ENCODE results near the gene ACTRT2. TPM values are rescaled to one million over a fixed set of nuclear protein-coding genes. Genes with fewer than 3 reads are reported as not detected.

The ACTRT2 gene
- total RNA-seq, 4 donors from 2014 or later, result not detected

DNA sequence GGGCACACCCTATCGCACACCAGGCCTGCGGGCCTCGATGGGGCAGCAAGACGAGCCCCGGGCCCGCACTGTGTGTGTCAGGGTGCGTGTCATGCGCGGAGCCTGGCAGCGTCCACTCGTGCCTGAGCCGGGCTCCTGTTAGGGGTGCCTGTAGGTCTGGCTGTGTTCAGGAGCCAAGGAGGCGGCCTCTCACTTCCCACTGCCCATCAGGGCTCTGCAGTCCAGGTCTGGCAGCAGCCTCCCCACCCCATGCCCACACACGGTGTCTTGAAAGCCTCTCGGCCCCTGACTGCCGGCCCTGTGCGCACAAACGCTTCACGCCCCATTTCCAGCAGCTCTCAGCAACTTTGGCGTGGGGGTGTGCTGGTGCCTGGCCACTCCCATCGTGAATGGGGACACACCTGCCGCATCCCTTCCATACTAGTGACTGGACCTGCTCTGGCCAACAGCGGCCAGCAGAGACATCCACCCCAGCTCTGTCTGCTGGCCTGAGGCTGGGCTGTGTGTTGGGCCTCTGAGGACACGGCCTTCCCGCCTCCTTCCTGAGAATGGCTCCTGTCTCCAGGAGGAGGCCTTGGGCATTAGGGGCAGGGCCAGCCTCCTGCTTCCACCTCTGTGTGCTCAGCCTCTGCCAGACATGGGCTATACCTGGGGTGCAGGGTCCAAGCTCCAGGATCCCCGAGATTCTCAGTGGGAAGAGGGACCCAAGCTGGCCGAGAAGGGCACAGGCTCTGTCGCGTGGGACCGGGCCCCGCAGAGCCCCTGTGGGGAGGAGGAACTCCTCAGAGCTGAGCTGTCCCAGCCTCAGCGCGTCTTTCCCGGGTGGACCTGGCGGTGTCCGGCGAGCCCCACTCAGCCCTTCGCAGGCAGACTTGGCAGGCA is 41.8 kb upstream of the ACTRT2 start:
- peak in 2 of 3 donors; percentile 36 to 41 for DNase-seq

DNA sequence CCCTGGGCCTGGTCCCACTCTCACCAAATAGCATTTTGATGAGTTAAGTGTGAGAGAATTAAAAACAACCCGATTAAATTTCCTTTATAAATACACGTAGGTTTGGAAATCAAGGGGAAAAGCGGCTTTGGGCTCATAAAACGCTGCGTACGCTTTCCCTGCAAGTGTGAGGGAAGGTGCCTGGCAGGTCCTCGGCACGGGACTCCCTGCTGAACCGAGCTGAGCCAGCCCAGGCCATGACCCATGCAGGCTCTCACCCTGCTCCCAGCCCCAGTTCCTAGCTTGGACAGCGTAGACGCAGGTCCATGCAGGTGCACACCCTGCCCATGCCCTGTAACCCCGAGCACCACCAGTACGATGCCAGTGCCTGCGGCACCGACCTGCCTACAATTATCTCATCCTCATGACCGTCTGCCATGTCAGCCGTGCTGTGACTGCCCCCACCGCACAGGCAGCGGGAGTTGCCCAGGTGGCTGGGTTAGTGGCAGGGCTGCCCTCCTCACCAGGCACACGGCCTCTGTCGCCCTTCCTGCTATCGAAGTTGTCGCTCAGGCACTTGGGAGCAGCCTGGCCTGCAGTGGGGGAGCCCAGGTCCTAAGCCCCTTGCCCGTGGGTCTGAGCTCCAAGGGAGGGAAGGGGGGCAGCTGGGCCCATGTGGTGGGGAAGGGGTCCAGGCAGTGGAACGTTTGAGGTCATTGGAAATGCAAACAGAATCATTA is 41.0 kb upstream of the ACTRT2 start:
- DNase-seq, result peak in 2 of 3 donors; percentile 23 to 24
- no peaks in the 10 kb centered on the region for H3K36me3 ChIP-seq

More for the DNA sequence above, 41.8 kb upstream of the ACTRT2 start:
- Histone ChIP-seq H3K9me3 (no peaks in the 10 kb centered on the region), H3K27ac (no peak overlapping the region), H3K36me3 (no peaks in the 10 kb centered on the region), H3K4me1 (no peaks in the 10 kb centered on the region), H3K4me3 (no peak overlapping the region), H3K27me3 (no peaks in the 10 kb centered on the region)
- no peak for TF ChIP-seq POLR2A (IDR thresholded peaks at IDR 0.05)
- TF ChIP-seq, protein P1, sequence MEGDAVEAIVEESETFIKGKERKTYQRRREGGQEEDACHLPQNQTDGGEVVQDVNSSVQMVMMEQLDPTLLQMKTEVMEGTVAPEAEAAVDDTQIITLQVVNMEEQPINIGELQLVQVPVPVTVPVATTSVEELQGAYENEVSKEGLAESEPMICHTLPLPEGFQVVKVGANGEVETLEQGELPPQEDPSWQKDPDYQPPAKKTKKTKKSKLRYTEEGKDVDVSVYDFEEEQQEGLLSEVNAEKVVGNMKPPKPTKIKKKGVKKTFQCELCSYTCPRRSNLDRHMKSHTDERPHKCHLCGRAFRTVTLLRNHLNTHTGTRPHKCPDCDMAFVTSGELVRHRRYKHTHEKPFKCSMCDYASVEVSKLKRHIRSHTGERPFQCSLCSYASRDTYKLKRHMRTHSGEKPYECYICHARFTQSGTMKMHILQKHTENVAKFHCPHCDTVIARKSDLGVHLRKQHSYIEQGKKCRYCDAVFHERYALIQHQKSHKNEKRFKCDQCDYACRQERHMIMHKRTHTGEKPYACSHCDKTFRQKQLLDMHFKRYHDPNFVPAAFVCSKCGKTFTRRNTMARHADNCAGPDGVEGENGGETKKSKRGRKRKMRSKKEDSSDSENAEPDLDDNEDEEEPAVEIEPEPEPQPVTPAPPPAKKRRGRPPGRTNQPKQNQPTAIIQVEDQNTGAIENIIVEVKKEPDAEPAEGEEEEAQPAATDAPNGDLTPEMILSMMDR (IDR thresholded peaks at IDR 0.05), result no peak

DNA sequence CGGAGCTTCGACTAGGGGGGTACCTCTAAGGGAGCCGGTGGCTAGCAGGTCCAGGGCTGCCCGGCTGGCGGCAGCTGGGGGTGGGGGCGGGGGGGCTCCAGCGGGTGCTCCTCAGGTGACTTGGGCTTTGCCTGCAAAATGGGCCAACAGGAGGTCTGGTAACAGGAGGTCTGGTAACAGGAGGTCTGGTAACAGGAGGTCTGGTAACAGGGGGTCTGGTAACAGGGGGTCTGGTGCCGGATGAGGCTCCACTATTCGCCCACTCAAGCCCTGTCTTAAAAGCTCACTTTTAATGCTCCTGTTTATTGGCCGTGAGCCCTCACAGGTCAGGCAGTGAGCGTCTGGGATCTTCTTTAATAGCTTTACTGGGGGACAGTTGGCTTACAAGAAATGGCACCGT is 40.4 kb upstream of the ACTRT2 start:
- no peak for TF ChIP-seq POLR2A (IDR thresholded peaks at IDR 0.05)
- TF ChIP-seq, protein P1 (IDR thresholded peaks at IDR 0.05), result no peak
- Histone ChIP-seq H3K36me3 (no peaks in the 10 kb centered on the region), H3K9me3 (no peaks in the 10 kb centered on the region), H3K4me1 (no peaks in the 10 kb centered on the region), H3K27ac (no peak overlapping the region), H3K27me3 (no peaks in the 10 kb centered on the region), H3K4me3 (no peak overlapping the region)
- DNase-seq, result no peak

More for the DNA sequence above, 41.0 kb upstream of the ACTRT2 start:
- no peaks in the 10 kb centered on the region for H3K4me1 ChIP-seq
- H3K9me3 ChIP-seq, result no peaks in the 10 kb centered on the region
- H3K27me3 ChIP-seq, result no peaks in the 10 kb centered on the region
- no peak overlapping the region for H3K4me3 ChIP-seq
- H3K27ac ChIP-seq, result no peak overlapping the region
- TF ChIP-seq POLR2A (IDR thresholded peaks at IDR 0.05), result no peak
- TF ChIP-seq, protein P1 (IDR thresholded peaks at IDR 0.05), result no peak

DNA sequence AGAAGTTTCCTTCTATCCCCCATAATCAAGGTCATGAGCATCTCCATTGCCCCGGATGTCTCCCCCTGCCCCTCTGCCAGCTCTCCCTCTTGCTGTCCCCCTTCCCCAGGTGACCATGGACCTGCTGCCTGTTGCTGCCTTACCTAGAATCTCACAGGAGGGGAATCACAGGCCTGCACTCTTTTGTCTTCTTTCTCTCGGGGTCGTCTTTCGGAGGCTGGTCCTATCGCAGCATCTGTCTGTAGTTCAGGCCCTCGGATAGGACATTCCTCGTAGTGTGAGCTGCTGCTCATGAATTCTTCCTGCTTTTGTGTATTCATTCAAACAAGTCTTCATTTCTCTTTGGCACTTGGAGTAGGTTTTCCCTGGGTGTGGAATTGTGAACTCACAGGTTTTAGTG is 39.9 kb upstream of the ACTRT2 start:
- Histone ChIP-seq H3K27ac (no peak overlapping the region), H3K4me3 (no peak overlapping the region), H3K9me3 (no peaks in the 10 kb centered on the region), H3K36me3 (no peaks in the 10 kb centered on the region), H3K27me3 (no peaks in the 10 kb centered on the region), H3K4me1 (no peaks in the 10 kb centered on the region)
- no peak for TF ChIP-seq POLR2A (IDR thresholded peaks at IDR 0.05)
- DNase-seq, result peak in 1 of 3 donors; percentile 21

DNA sequence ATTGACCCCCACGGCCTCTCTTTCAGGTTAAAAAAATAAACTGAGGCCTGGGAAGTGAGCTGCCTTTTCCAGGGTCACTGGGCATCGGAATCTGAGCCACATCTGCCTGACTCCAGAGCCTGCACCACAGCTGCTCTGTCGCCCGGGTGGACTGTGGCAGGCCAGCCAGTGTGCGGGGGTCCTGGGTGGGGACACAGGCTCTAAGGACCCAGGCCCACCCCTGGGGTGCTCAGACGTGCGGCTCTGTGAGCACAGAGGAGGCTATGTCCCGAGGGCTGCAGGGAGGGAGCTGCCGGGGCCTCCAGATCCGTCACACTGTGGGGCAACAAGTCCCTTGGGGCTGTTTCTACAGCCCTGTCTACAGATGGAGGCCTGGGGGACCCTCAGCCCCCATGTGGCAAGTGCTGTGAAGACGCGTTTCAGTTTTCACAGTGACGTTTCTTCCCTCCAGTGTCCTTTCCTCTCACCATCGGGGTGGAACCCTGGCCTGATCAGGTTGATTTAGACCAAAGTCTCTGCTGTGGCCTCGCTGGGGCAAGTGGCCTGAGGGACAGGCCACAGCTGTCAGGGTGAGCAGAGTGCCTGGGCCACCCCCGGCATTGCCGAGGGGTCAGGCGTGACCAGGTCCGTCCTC is 39.2 kb upstream of the ACTRT2 start:
- H3K4me3 ChIP-seq, result no peak overlapping the region
- H3K4me1 ChIP-seq, result no peaks in the 10 kb centered on the region
- H3K27ac ChIP-seq, result no peak overlapping the region
- DNase-seq, result peak in 1 of 3 donors; percentile 22
- H3K9me3 ChIP-seq, result no peaks in the 10 kb centered on the region
- H3K27me3 ChIP-seq, result no peaks in the 10 kb centered on the region
- no peak for TF ChIP-seq POLR2A (IDR thresholded peaks at IDR 0.05)
- TF ChIP-seq, protein P1 (IDR thresholded peaks at IDR 0.05), result no peak
- H3K36me3 ChIP-seq, result no peaks in the 10 kb centered on the region

Measured in Peyer's patch (tissue), 4 donors.